Renal pelvis (tissue), 4 donors: ENCODE results near the gene EXOC6B. TPM values are rescaled to one million over a fixed set of nuclear protein-coding genes. Genes with fewer than 3 reads are reported as not detected.

ENCODE experiments used
- DNase-seq: peaks from one replicate; pipeline ENCODE4 v3.0.0-alpha.2; 2013
- polyA plus RNA-seq, 3 donors: library from polyadenylated mRNA; unstranded; fragments of 120-200 nt; gene quantifications; one replicate each; pipeline ENCODE4 v1.2.1, GENCODE V29; 2013; ENCODE audit not compliant: insufficient read length in 3 of 3

Gene EXOC6B
- polyA plus RNA-seq, 3 donors, result 20.0 to 24.6 (median 21.8) TPM

DNA sequence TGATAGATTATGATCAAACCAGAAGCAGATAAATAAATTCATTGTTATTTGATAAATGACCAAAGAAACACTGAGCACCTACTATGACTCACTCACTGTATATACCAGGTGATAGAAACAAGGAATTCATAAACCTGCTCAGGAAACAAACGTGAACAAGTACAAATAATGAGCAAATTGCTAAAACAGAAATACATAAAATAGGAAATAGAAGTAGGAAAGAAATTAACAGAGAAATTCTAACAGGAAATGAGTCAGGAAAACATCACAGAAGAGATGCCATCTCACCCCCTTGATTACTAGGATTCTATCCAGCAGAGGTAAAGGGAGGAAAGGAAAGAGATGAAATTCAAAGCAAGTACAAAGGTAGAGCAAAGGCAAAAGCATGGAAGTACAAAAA lies 31.3 kb downstream of the EXOC6B start:
- no peak for DNase-seq

DNA sequence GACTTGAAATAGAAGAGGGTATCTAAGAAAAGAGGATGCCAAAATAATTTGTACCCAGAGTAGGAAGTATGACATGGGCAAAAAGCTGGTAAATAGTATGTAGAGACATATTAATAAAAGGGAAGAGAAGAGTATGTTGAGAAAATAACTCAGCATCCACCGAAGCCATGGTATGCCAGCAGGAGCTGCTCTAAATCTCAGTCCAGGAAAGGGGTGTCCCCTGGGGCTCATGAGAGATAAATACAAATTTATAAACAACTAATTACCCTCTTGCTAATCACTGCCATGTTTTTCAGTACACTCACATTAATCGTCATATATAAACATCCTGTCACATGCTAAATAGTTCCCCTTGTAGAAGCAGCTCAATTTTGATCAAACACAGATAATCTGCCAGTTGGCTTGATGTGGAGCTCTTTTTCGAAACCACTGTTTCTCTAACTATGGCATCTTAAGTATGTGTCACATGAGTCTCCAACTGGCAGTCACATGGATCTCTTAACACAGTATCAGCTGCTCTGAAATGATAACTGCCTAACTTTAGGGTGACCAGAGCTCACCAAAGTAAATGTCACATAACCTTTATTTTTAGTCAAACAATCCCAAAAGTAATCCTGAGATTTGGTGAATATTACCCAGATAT lies 31.9 kb downstream of the EXOC6B start:
- DNase-seq, result no peak

- DNase-seq, result no peak
These were observed 36.6 kb downstream of the EXOC6B start for GRCh38 chr2:72789241-72789640.

DNA sequence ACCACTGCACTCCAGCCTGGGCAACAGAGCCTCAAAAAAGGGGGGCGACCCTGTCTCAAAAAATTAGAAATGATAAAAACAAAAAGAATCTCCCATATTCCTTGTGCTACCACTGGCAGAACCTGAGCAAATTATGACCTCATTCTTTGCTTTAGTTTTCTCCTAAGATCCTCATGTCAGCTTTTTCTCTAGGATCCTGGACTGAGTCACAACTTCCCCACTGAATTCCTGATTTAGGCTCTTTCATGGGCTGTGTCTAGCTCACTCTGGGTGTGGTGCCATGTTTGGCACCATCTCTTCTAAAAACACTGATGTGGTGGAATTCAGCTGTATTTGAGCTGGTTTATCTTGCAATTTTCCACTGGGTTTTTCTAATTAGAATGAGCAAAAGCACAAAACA lies 37.1 kb downstream of the EXOC6B start:
- DNase-seq, result no peak

GRCh38 chr2:72785517-72785916 lies 40.3 kb downstream of the EXOC6B start:
- DNase-seq, result no peak

GRCh38 chr2:72782520-72782919 lies 43.3 kb downstream of the EXOC6B start:
- DNase-seq, result no peak

- DNase-seq, result no peak
These were observed 44.4 kb downstream of the EXOC6B start for GRCh38 chr2:72781480-72781879.

- DNase-seq, result no peak
These were observed 45.4 kb downstream of the EXOC6B start for GRCh38 chr2:72780477-72780876.

GRCh38 chr2:72779495-72779894 lies 46.3 kb downstream of the EXOC6B start:
- DNase-seq, result no peak

- DNase-seq, result no peak
These were observed 47.4 kb downstream of the EXOC6B start for GRCh38 chr2:72778410-72778809.

GRCh38 chr2:72770879-72771461 lies 54.9 kb downstream of the EXOC6B start:
- peak; percentile 69 for DNase-seq

- DNase-seq, result no peak
These were observed 59.7 kb downstream of the EXOC6B start for GRCh38 chr2:72765997-72766609.

GRCh38 chr2:72762276-72762675 lies 63.6 kb downstream of the EXOC6B start:
- no peak for DNase-seq

DNA sequence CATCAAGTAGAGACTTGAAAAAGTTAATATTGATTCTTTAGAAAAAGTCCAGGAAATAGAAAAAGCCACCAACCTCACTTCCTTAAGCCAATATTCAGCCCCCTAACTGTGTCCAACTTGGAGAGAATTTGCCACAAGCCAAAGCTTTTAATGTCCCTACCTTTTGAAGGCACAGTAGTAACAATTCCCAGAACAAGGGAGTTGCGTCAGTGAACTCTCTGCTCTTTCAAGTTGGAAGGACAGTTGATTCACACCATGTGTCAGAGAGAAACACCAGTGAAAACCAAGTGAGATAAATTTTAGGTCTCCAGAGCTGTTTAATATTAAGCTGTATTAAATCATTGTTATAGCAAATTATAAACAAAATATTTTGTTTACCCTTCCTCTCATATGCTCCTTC lies 66.1 kb downstream of the EXOC6B start:
- DNase-seq, result no peak

DNA sequence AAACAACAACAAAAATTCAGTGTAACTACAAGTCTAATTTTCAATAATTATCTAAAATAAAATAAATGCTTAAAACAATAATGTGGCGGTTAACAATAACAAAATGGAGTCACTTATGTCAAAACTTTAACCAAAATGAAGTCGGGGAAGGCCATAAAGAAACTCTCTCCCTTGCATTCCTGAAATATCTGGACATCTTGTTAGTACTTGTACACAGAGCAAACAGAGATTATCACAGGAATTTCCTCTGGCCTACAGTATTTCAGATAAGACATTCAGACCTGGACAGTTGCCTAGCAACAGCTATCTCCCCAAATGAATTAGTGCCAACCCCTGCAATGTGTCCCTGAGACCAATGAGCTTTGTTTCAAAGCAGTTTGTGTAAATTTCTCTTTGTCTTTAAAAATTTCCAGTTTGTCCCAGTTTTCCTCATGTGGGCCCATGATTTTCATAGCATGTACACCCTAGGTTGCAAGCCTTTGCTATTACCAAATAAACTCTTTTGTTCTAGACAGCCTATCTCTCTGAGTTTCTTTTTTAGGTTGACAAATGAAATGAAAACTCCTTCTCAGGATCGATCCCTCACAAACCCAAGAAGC lies 68.6 kb downstream of the EXOC6B start:
- DNase-seq, result peak; percentile 55

GRCh38 chr2:72755647-72756423 lies 70.0 kb downstream of the EXOC6B start:
- no peak for DNase-seq

DNA sequence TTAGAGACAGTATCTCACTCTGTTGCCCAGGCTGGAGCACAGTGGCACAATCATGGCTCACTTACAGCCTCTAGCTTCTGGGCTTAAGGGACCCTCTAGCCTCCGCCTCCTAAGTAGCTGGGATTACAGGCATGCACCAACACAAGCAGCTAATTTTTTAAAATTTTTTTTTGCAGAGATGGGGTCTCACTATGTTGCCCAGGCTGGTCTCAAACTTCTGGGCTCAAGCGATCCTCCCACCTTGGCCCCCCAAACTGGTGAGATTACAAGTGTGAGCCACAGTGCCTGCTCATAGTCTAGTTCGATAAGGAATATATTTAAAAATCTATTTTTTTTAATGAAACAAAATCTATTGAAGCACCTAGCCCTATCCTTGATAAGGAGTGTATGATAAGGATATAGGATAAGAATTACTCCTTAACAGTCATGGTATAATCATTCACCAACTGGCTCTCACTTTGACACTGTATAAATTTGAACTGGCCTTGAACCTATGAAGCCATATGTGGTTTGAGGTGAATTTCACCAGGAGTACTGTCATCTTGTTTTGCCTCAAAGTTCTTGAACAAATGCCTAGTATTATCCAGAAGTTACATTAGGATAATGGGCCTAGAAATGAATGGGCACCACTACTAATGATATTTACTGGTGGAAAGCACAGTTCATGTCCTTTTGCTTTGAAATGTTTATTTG lies 71.1 kb downstream of the EXOC6B start:
- DNase-seq, result no peak

- DNase-seq, result no peak
These were observed 74.7 kb downstream of the EXOC6B start for GRCh38 chr2:72750977-72751639.

DNA sequence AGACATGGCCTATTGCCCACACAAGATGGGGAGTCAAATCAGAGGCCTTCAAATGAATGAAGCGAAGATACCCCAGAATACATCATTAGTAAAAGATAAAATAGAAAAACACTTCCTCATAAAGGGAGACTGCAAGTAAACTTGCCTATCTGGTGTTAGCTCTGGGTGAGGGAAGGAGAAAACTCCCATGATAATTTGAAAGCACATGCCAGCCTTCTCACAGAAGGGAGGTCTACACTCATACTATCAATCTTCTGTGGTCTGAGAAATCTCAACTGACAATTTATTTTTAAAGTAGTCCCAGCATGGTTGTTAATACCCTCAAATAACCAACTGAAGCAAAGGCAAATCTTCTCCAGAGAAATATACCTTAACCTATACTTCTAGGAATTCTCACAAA lies 75.4 kb downstream of the EXOC6B start:
- DNase-seq, result no peak

DNA sequence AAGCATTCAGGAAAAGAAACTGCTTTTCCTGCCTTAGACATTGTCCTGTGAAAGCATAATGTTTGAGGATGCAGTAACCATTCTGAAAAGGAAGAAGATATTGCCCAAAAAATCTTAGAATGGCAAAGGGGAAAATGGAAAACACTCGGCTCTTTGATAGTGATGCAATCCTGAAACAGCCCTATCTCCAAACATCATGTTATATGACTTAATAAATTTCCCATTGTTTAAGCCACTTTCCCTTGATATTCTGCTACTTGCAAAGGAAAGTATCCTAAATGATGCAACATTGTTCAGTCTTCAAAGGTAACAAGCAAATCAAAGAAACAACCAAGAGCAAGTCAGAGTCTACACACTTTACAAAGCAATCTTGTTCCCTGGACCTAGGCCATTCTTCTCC lies 78.5 kb downstream of the EXOC6B start:
- no peak for DNase-seq

GRCh38 chr2:72745679-72746368 lies 80.0 kb downstream of the EXOC6B start:
- peak; percentile 55 for DNase-seq
